ENCODE measurements around the gene MMP10. TPM values are rescaled to one million over a fixed set of nuclear protein-coding genes. Genes with fewer than 3 reads are reported as not detected.

Gene MMP10
- total RNA-seq, 2 donors from 2014 or later = not detected

- no peak for ATAC-seq (ENCODE audit: insufficient number of reproducible peaks, low FRiP score, low read depth)
- H3K27ac ChIP-seq = no peak overlapping the region
These were observed 31.8 kb upstream of the MMP10 start for GRCh38 chr11:102812188-102812587.

GRCh38 chr11:102810950-102811660 is 30.7 kb upstream of the MMP10 start:
- H3K4me3 ChIP-seq = no peak overlapping the region
- no peak overlapping the region for H3K27ac ChIP-seq
- TF ChIP-seq CTCF (IDR thresholded peaks at IDR 0.05) = no peak
- no peak for ATAC-seq (ENCODE audit: insufficient number of reproducible peaks, low FRiP score, low read depth)
- H3K27me3 ChIP-seq (replicated peaks; ENCODE audit: insufficient read depth) = no peaks in the 10 kb centered on the region
- H3K9me3 ChIP-seq = no peaks in the 10 kb centered on the region
- no peak for DNase-seq (ENCODE audit: low spot score)
- H3K4me1 ChIP-seq (ENCODE audit: control insufficient read depth in 1 of 2, low read depth in 2 of 2) = no peaks in the 10 kb centered on the region
- H3K36me3 ChIP-seq = no peaks in the 10 kb centered on the region

More at GRCh38 chr11:102812188-102812587, 31.8 kb upstream of the MMP10 start:
- Histone ChIP-seq H3K27me3 (replicated peaks; ENCODE audit: insufficient read depth) (no peaks in the 10 kb centered on the region), H3K4me3 (no peak overlapping the region), H3K36me3 (no peaks in the 10 kb centered on the region), H3K9me3 (no peaks in the 10 kb centered on the region), H3K4me1 (ENCODE audit: control insufficient read depth in 1 of 2, low read depth in 2 of 2) (no peaks in the 10 kb centered on the region)
- no peak for DNase-seq (ENCODE audit: low spot score)
- TF ChIP-seq CTCF (IDR thresholded peaks at IDR 0.05) = no peak

GRCh38 chr11:102809971-102810370 is 29.5 kb upstream of the MMP10 start:
- DNase-seq (ENCODE audit: low spot score) (no peak), ATAC-seq (ENCODE audit: insufficient number of reproducible peaks, low FRiP score, low read depth) (no peak)
- Histone ChIP-seq H3K9me3 (no peaks in the 10 kb centered on the region), H3K4me3 (no peak overlapping the region), H3K27me3 (replicated peaks; ENCODE audit: insufficient read depth) (no peaks in the 10 kb centered on the region), H3K4me1 (ENCODE audit: control insufficient read depth in 1 of 2, low read depth in 2 of 2) (no peaks in the 10 kb centered on the region), H3K27ac (no peak overlapping the region), H3K36me3 (no peaks in the 10 kb centered on the region)
- TF ChIP-seq CTCF (IDR thresholded peaks at IDR 0.05) = no peak

- TF ChIP-seq CTCF (IDR thresholded peaks at IDR 0.05) = no peak
- Histone ChIP-seq H3K27me3 (replicated peaks; ENCODE audit: insufficient read depth) (no peaks in the 10 kb centered on the region), H3K4me3 (no peak overlapping the region), H3K9me3 (no peaks in the 10 kb centered on the region), H3K4me1 (ENCODE audit: control insufficient read depth in 1 of 2, low read depth in 2 of 2) (no peaks in the 10 kb centered on the region), H3K36me3 (no peaks in the 10 kb centered on the region), H3K27ac (no peak overlapping the region)
- DNase-seq (ENCODE audit: low spot score) (no peak), ATAC-seq (ENCODE audit: insufficient number of reproducible peaks, low FRiP score, low read depth) (no peak)
These were observed 27.5 kb upstream of the MMP10 start for GRCh38 chr11:102807921-102808320.

- Histone ChIP-seq H3K4me1 (ENCODE audit: control insufficient read depth in 1 of 2, low read depth in 2 of 2) (no peaks in the 10 kb centered on the region), H3K36me3 (no peaks in the 10 kb centered on the region), H3K9me3 (no peaks in the 10 kb centered on the region), H3K27me3 (replicated peaks; ENCODE audit: insufficient read depth) (no peaks in the 10 kb centered on the region), H3K27ac (no peak overlapping the region), H3K4me3 (no peak overlapping the region)
- DNase-seq (ENCODE audit: low spot score) (no peak), ATAC-seq (ENCODE audit: insufficient number of reproducible peaks, low FRiP score, low read depth) (no peak)
- no peak for TF ChIP-seq CTCF (IDR thresholded peaks at IDR 0.05)
These were observed 25.9 kb upstream of the MMP10 start for GRCh38 chr11:102806296-102806695.
